Ovary (tissue), 3 donors: ENCODE results near the gene KCND2.

Experiments
- POLR2A ChIP-seq: fragments of 450-650 bp; IDR thresholded peaks from one replicate; pipeline ENCODE4 v1.6.1; 2017; ENCODE audit warnings: antibody characterized with exemption, mild to moderate bottlenecking, moderate library complexity
- TF ChIP-seq, protein P1 (sequence below), 3 donors: fragments of 450-650 bp in 2 of 3; fragments of 200-600 bp in 1 of 3; IDR thresholded peaks; one replicate each; pipeline versions ENCODE4 v1.5.1 to v1.8.0; 2016 to 2022; ENCODE audit warnings: antibody characterized with exemption in 3 of 3, mild to moderate bottlenecking in 1 of 3
- donor health status: DM: no; HTN: no; CAD: no.

DNA sequence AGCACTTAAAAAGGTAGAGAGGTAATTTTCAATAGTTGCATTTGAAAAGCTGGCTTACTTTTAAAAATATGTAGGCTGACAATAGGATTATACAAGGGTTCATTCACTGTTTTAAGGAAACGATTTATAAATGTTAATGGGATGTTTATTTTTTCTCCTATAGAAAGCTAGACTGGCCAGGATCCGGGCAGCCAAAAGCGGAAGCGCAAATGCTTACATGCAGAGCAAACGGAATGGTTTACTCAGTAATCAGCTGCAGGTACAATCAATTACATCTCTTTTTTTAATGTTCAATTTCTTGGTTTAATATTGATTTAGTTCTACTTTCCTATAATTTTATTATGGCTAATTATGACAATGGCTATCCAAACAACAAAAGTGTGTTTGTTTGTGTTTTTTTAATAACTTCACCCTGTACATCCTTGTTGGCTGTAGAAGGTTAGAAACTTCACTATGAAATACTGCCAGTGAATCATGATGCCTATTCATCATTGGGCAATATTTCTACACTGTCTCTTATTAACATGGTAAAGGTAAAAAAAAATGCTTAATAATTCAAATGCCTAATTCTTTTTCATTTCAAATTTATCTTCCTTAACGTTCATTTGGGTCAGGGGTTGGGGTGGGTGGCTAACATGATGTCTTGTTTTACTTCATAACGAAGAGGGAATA, 468.5 kb downstream of the KCND2 start:
- TF ChIP-seq, protein P1, sequence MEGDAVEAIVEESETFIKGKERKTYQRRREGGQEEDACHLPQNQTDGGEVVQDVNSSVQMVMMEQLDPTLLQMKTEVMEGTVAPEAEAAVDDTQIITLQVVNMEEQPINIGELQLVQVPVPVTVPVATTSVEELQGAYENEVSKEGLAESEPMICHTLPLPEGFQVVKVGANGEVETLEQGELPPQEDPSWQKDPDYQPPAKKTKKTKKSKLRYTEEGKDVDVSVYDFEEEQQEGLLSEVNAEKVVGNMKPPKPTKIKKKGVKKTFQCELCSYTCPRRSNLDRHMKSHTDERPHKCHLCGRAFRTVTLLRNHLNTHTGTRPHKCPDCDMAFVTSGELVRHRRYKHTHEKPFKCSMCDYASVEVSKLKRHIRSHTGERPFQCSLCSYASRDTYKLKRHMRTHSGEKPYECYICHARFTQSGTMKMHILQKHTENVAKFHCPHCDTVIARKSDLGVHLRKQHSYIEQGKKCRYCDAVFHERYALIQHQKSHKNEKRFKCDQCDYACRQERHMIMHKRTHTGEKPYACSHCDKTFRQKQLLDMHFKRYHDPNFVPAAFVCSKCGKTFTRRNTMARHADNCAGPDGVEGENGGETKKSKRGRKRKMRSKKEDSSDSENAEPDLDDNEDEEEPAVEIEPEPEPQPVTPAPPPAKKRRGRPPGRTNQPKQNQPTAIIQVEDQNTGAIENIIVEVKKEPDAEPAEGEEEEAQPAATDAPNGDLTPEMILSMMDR (IDR thresholded peaks at IDR 0.05) = no peak
- TF ChIP-seq POLR2A = no peak
